ENCODE measurements around the gene SKA3.

DNA sequence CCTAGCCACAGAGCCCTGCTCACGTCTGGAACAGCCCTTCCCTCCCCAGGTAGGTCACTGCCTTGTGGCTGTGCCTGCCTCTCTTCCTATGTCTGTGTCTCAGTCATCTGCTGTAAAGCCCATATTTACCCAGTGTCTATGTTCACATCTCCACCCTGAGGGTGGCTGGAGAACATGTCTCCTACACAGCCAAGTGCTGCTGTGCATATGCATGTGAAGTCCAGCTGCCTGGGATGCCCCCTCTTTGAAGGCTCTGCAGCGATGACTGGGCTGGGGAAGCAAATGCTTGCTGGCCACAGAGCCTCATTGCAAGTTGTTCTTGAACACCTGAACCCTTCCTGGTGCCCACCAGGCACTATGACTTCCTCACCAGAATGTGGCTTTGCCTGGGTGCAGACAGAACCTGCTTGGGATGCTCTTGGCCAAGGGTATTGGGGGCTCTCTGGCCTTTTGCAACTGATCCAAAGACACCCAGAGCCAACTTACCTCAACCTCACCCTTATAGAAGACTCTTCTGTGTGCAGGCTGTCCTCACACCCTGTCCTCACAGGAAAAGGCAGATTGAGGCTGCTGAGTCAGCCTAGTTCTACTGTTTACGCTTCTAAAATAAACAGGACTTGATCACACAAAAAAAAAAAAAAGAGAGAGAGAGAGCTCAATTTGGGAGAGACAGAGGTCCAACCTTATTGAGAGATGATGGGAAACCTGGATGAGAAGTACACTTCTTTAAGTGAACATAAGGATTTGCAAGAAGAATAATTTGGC is 26.6 kb upstream of the SKA3 start:
- TF ChIP-seq POLR2A (IDR thresholded peaks at IDR 0.05): no peak
- no peak for TF ChIP-seq CTCF (IDR thresholded peaks at IDR 0.05)

Data from sigmoid colon (tissue), 3 donors.